22Rv1 (cell line): ENCODE results near the gene DCAF11.

Source experiments
- CTCF ChIP-seq: fragments of 450-650 bp; IDR thresholded peaks from 2 replicates; pipeline ENCODE4 v1.5.1; 2017; ENCODE audit warnings: mild to moderate bottlenecking
- ZFX ChIP-seq: fragments of 450-650 bp; IDR thresholded peaks from 2 replicates; pipeline ENCODE4 v1.6.1; 2017; ENCODE audit warnings: antibody characterized with exemption, borderline replicate concordance

GRCh38 chr14:24071836-24072430 is 42.6 kb upstream of the DCAF11 start:
- TF ChIP-seq CTCF (no peak), ZFX (no peak)
